ENCODE data around the gene CACNA1B.

Gene CACNA1B

DNA sequence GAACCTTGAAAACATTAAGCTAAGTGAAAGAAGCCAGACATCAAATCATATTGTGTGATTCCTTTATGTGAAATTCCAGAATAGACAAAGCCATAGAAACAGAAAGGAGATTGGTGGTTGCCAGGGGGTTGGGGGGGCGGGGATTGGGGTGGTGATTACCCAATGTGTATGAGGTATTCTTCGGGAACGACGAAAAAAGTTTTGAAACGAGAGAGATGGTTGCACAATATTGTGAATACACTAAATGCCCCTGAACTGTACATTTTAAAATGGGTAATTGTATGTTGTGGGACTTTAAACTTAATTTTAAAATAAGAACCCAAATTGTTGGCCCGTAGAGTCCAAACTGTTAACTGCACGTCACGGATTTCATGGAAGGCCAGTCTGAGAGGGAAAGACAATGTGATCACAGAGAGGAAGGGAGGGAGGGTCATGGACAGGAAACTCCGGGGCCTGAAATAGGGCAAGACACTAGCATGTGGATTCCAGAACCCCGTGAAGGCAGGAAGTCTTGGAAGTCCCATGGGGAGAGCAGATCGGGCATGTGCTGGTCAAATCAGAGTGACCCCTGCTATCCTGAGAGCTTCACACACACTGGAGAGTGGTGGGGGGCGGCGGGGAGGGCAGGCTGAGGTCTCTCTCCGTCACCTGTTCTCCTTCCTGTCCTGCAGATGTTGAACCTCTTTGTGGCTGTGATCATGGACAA, 218.4 kb downstream of the CACNA1B start:
- Histone ChIP-seq H3K9ac (no peak overlapping the region), H3K9me3 (no peaks in the 10 kb centered on the region), H4K20me1 (no peaks in the 10 kb centered on the region), H3K4me2 (no peak overlapping the region), H3K27ac (no peak overlapping the region), H3K27me3 (no peaks in the 10 kb centered on the region), H3K4me3 (no peak overlapping the region), H3K36me3 (no peaks in the 10 kb centered on the region), H3K4me1 (no peaks in the 10 kb centered on the region)
- no peak for TF ChIP-seq Cebpa-rat (IDR thresholded peaks at IDR 0.05)

DNA sequence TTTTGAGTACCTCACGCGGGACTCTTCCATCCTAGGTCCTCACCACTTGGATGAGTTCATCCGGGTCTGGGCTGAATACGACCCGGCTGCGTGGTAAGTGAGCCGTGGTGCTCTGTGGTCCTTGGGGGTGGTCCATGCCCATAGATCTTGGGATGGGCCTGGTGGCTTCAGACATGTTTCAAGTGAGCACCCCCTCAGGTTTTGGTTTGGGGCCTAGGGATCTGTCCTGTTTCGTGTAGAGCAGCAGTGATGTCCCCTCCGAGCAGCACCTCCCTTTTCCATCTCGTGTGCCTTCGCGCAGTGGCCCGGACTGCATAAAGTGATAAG, 218.9 kb downstream of the CACNA1B start:
- no peak for TF ChIP-seq Cebpa-rat (IDR thresholded peaks at IDR 0.05)
- Histone ChIP-seq H3K9me3 (no peaks in the 10 kb centered on the region), H3K4me2 (no peak overlapping the region), H3K27me3 (no peaks in the 10 kb centered on the region), H3K9ac (no peak overlapping the region), H3K27ac (no peak overlapping the region), H4K20me1 (no peaks in the 10 kb centered on the region), H3K4me1 (no peaks in the 10 kb centered on the region), H3K4me3 (no peak overlapping the region), H3K36me3 (no peaks in the 10 kb centered on the region)

DNA sequence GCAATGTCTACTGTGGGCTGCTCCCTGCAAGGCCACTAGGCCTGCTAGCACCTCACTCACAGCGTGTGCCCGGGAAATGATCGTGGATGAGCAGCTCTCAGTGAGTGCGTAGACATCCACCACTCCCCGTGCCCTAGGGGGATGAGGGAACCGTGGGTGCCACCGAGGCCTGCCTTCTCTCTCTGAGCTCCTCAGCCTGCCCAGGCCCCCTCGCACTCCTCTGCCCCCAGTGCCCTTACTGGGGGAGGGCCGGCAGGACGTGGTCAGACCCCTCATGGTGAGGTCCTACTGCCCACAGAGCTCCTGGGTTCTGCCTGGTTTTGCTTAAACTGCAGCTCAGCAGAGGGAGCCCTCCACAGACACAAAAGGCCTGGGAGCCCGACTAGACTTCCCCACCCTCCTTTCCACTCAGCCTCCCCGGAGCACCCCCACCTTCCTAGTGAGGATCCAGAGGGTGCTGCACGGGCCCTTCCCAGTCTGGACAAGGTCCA, 220.0 kb downstream of the CACNA1B start:
- H3K9me3 ChIP-seq: no peaks in the 10 kb centered on the region
- H3K27me3 ChIP-seq: no peaks in the 10 kb centered on the region
- no peaks in the 10 kb centered on the region for H3K36me3 ChIP-seq
- H3K4me3 ChIP-seq: no peak overlapping the region
- H3K4me2 ChIP-seq: no peak overlapping the region
- H3K4me1 ChIP-seq: no peaks in the 10 kb centered on the region
- H3K27ac ChIP-seq: no peak overlapping the region
- no peaks in the 10 kb centered on the region for H4K20me1 ChIP-seq
- TF ChIP-seq Cebpa-rat (IDR thresholded peaks at IDR 0.05): no peak
- H3K9ac ChIP-seq: no peak overlapping the region

DNA sequence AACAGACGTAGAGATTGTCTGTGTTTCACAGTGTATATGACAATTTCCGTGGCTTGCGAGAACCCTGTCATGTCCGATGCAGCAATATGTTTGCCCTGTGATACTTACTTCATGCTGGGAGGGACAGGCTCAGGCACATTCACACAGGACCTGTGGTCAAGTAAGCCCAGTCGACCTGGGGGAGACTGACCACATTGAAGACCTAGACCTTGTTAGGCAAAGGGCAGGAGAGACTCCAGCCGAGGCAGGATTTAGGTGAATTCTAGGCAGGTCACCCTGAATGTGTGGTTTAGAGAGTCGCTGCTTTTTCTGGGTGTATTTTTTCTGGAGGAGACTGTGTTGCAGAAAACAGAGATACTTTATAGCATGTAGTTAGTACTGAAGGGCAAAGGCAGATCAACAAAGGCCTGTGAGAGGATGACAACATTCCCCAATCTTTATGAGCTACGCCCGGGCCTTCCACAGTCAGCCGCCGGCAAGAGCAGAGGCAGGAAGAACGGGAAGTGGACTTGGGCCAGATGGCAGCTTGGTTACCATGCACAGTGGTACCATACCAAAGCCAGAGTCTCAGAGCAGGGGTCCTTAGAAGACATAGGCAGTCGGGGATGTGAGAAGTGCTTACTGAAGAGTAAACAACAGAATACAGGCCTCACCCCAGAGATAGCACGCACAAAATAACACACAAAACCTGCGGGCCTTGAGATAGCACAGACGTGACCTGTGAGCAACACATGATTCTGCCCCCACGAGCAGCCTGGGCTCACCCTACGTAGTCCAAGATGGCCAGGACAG, 220.7 kb downstream of the CACNA1B start:
- no peaks in the 10 kb centered on the region for H3K9me3 ChIP-seq
- H3K4me2 ChIP-seq: no peak overlapping the region
- no peak overlapping the region for H3K27ac ChIP-seq
- no peak for TF ChIP-seq Cebpa-rat (IDR thresholded peaks at IDR 0.05)
- peaks cover 5% of the 10 kb centered on the region for H3K4me1 ChIP-seq
- no peaks in the 10 kb centered on the region for H4K20me1 ChIP-seq
- no peaks in the 10 kb centered on the region for H3K27me3 ChIP-seq
- H3K4me3 ChIP-seq: no peak overlapping the region
- H3K9ac ChIP-seq: no peak overlapping the region
- H3K36me3 ChIP-seq: no peaks in the 10 kb centered on the region

DNA sequence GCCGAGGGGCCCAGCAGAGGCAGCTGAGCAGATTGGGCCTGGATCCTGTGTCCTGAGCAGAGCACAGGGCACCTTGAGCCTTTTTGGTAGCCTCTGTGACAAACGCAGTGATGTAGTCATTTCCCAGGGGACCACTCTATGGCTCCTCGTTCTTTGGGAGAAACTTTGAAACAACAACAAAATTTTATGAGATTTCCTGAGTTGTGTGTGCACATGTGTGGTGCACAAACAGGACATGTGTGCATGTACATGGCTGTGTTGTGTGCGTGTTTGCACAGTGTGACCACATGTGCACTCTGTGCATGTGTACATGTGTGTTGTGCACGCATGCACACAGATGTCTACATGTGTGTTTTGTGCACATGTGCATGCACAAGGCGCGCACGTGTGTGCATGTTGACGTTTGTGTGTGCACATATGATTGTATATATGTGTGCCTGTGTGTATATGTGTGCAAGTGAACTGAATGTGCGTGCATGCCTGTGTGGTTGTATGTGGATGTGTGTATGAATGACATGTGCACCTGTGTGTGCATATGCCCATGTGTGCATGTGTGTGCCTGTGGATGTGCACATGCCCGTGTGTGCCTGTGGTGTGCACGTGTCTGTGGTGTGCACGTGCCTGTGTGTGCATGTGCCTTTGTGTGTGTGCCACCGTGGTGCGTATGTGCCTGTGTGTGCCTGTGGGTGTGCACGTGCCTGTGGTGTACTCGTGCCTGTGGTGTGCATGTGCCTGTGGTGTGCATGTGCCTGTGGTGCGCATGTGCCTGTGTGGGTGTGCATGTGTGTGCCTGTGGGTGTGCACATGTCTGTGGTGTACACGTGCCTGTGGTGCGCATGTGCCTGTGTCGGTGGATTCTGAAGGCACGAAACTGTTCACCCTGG, 221.6 kb downstream of the CACNA1B start:
- TF ChIP-seq Cebpa-rat (IDR thresholded peaks at IDR 0.05): no peak
- no peak overlapping the region for H3K27ac ChIP-seq
- no peaks in the 10 kb centered on the region for H3K27me3 ChIP-seq
- no peak overlapping the region for H3K9ac ChIP-seq
- H3K36me3 ChIP-seq: no peaks in the 10 kb centered on the region
- H4K20me1 ChIP-seq: no peaks in the 10 kb centered on the region
- H3K4me1 ChIP-seq: peaks cover 13% of the 10 kb centered on the region
- H3K4me3 ChIP-seq: no peak overlapping the region
- no peaks in the 10 kb centered on the region for H3K9me3 ChIP-seq
- H3K4me2 ChIP-seq: no peak overlapping the region

DNA sequence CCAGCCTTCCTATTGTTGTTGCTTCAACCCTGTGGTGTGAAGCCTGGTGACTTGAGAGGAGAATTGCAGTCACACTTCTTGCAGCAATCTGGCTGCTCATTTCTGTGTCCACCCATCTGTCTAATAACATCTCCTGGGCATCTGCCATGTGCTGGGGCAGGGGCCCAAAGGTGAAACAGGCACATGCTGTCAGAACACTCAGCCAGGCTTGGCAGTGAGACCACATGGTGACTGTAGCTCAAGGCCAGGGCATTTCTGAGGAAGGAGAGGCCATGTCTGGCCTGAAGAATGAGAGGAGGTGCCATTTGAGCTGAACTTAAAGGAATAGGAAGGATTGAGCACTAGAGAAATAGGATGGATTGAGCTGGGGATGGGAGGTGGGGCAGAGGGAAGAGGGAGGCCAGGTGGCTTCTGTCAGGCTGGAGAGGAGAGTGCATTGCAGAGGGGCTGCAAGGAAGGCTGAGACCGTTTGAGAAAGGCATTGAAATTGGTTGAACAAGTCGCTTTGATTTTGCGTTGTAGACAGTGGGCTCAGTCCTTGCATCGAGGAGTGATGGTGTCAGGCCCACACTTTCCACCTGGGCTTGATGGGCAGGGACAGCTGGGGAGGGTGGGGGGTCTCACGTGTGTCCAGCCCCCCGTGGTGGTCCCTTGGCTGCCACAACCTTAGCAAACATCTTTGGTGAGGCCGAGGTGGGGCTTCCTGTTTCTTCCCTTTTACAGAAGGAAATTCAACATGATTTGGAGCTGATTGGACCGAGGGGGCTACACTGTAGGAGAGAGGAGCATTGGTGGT, 222.4 kb downstream of the CACNA1B start:
- H3K9ac ChIP-seq: no peak overlapping the region
- TF ChIP-seq Cebpa-rat (IDR thresholded peaks at IDR 0.05): no peak
- peaks cover 14% of the 10 kb centered on the region for H3K4me1 ChIP-seq

DNA sequence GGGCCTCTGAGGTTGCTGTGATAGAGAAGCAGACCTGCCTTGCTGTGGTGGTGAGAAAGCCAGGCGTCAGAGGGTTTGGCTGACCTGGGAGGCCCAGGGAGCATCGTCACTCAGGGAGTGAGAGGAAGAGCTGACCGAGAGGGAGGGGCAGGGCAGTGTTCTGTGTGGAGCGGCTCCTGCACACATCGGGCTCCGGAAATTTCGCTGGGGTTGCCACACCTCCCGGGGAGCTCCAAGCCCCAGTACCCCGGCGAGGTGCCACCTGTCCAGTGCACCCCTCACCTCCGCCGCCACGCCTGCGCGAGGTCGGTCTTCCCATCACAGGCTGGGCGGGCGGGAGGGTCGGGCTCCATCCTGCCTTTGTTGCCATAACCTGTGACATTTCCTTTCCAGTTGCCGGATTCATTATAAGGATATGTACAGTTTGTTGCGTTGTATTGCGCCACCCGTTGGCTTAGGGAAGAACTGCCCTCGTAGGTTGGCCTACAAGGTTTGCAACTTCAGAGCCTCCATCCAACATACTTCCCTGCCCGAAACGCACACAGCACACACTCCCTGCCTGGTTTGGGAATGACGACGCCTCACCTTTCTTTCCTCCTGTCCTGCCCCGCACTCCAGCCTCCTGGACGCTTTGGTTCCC, 223.2 kb downstream of the CACNA1B start:
- H3K9ac ChIP-seq: no peak overlapping the region
- no peaks in the 10 kb centered on the region for H3K9me3 ChIP-seq
- no peaks in the 10 kb centered on the region for H3K27me3 ChIP-seq
- peaks cover 14% of the 10 kb centered on the region for H3K4me1 ChIP-seq
- H3K27ac ChIP-seq: no peak overlapping the region
- H3K4me3 ChIP-seq: no peak overlapping the region
- no peaks in the 10 kb centered on the region for H4K20me1 ChIP-seq
- TF ChIP-seq Cebpa-rat (IDR thresholded peaks at IDR 0.05): no peak
- no peak overlapping the region for H3K4me2 ChIP-seq
- no peaks in the 10 kb centered on the region for H3K36me3 ChIP-seq

More for the DNA sequence above, 222.4 kb downstream of the CACNA1B start:
- no peak overlapping the region for H3K4me2 ChIP-seq
- H3K4me3 ChIP-seq: no peak overlapping the region
- no peaks in the 10 kb centered on the region for H3K36me3 ChIP-seq
- no peak overlapping the region for H3K27ac ChIP-seq
- no peaks in the 10 kb centered on the region for H4K20me1 ChIP-seq
- H3K9me3 ChIP-seq: no peaks in the 10 kb centered on the region
- H3K27me3 ChIP-seq: no peaks in the 10 kb centered on the region

DNA sequence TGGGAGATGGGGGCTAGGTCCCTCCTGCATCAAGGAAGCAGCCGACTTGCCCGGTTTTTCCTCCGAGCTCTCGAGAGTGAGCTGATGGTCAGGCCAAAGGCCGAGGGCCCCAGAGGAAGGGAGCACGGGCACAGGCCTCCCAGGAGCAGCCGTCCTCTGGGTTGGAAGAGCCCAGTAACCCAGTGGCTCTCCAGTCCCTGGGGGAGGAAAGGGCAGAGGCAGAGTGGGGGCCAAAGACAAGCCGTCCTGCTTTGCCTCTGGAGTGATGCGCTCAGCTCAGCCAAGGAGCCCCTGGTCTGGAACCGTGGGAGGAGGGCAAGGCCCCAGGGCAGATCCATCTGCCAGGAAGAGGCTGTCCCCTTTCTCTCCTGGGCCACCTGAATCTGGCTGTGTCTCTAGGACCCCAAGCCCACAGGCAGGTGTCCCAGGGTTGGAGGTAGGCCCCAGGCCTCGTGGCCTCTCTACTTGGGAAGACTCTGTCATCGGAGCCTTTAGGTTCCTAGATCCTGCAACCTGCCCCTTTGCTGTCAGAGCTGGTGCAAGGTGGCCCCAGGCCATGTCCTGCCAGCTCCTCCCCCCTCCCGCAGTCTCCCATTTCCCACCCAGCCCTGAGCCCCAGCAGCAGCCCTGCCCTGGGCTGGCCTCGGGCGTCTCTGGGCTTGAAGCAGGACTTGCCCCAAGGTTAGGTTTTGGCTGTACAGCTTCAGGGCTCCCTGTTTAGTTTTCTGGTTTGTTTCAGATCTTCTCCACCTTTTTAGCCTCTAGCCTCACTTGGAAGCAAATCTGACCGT, 224.1 kb downstream of the CACNA1B start:
- Histone ChIP-seq H3K4me1 (peaks cover 14% of the 10 kb centered on the region), H4K20me1 (no peaks in the 10 kb centered on the region), H3K27me3 (no peaks in the 10 kb centered on the region), H3K9me3 (no peaks in the 10 kb centered on the region), H3K9ac (no peak overlapping the region), H3K36me3 (no peaks in the 10 kb centered on the region), H3K4me3 (no peak overlapping the region), H3K4me2 (no peak overlapping the region), H3K27ac (no peak overlapping the region)
- no peak for TF ChIP-seq Cebpa-rat (IDR thresholded peaks at IDR 0.05)
